ENCODE measurements around the gene ZNF324. TPM values are rescaled to one million over a fixed set of nuclear protein-coding genes. Genes with fewer than 3 reads are reported as not detected.
A peak's percentile ranks its signal among the peaks of the same experiment; 100 is the strongest.

ZNF324 gene
- total and polyA plus RNA-seq, 9 of the 15 experiments (the other 6 are each of a cell fraction or from before 2014, with no cell fraction given): 0.92 to 16.4 (median 5.3) TPM

DNA sequence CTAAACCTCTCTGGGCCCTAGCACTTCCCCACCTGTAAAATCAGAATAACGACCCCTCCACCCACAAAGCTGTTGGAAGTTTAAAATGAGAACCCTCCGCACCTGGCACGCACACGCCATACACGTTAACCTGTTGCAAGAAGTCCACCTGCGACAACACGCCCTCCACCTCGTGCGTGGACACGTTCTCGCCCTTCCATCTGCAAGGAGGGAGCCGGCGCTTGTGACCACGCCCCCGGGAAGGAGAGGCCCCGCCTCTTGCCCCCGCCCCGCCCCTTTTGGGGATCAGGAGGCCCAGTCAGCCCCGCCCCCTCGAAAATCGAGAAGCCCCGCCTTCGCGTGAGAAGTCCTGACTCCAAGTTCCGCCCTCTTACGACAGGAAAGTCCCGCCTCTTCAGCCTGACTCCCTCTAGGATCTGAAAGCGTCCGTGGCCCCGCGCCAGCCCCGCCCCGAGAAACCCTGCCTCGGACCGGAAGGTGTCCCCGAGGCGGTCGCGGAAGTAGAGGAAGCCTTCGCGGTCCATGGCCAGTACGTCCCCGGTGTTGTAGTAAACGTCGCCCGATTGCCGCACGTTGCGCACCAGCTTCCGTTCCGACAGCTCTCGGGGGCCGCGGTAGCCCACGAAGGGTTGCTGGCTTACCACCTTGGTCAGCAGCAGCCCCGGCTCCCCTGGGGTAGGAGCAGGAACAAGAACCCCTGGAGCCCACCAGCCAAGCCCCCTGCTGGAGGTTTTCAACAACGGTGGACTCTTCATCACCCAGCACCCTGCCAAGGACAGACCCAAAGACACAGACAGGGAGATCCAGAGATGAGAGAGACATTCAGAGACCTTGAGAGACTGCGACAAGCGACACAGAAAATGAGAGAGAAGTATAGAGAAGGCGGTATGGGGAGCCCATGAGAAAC, 32.4 kb downstream of the ZNF324 start (continued):
- TF ChIP-seq SREBF1 (IDR thresholded peaks at IDR 0.05; ENCODE audit: borderline replicate concordance, low read depth, low read length): 0 out of 2 replicates have a peak, but pooled peaks have one; percentile 57
- TF ChIP-seq, protein P1, sequence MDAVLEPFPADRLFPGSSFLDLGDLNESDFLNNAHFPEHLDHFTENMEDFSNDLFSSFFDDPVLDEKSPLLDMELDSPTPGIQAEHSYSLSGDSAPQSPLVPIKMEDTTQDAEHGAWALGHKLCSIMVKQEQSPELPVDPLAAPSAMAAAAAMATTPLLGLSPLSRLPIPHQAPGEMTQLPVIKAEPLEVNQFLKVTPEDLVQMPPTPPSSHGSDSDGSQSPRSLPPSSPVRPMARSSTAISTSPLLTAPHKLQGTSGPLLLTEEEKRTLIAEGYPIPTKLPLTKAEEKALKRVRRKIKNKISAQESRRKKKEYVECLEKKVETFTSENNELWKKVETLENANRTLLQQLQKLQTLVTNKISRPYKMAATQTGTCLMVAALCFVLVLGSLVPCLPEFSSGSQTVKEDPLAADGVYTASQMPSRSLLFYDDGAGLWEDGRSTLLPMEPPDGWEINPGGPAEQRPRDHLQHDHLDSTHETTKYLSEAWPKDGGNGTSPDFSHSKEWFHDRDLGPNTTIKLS (IDR thresholded peaks at IDR 0.05; ENCODE audit: borderline replicate concordance, low read depth): peak; percentile 75
- no peak for TF ChIP-seq NCOA6 (IDR thresholded peaks at IDR 0.05)
- TF ChIP-seq, protein P2, sequence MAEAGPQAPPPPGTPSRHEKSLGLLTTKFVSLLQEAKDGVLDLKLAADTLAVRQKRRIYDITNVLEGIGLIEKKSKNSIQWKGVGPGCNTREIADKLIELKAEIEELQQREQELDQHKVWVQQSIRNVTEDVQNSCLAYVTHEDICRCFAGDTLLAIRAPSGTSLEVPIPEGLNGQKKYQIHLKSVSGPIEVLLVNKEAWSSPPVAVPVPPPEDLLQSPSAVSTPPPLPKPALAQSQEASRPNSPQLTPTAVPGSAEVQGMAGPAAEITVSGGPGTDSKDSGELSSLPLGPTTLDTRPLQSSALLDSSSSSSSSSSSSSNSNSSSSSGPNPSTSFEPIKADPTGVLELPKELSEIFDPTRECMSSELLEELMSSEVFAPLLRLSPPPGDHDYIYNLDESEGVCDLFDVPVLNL (CRISPR knock-in tag; IDR thresholded peaks at IDR 0.05; ENCODE audit: low read depth): no peak
- no peak for TF ChIP-seq FOS (IDR thresholded peaks at IDR 0.05; ENCODE audit: extremely low read depth, insufficient read length)
- TF ChIP-seq, protein P3, sequence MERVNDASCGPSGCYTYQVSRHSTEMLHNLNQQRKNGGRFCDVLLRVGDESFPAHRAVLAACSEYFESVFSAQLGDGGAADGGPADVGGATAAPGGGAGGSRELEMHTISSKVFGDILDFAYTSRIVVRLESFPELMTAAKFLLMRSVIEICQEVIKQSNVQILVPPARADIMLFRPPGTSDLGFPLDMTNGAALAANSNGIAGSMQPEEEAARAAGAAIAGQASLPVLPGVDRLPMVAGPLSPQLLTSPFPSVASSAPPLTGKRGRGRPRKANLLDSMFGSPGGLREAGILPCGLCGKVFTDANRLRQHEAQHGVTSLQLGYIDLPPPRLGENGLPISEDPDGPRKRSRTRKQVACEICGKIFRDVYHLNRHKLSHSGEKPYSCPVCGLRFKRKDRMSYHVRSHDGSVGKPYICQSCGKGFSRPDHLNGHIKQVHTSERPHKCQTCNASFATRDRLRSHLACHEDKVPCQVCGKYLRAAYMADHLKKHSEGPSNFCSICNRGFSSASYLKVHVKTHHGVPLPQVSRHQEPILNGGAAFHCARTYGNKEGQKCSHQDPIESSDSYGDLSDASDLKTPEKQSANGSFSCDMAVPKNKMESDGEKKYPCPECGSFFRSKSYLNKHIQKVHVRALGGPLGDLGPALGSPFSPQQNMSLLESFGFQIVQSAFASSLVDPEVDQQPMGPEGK (CRISPR knock-in tag; IDR thresholded peaks at IDR 0.05; ENCODE audit: borderline replicate concordance): no peak
- TF ChIP-seq CSDE1 (IDR thresholded peaks at IDR 0.05): no peak; a peak in 1 of 4 replicates
- no peak for TF ChIP-seq CAMTA2 (CRISPR knock-in tag; conservative IDR thresholded peaks at IDR 0.05)
- TF ChIP-seq HMG20A (CRISPR knock-in tag; conservative IDR thresholded peaks at IDR 0.05): no peak
- peak; percentile 100 for TF ChIP-seq GABPA (tag; conservative IDR thresholded peaks at IDR 0.05; ENCODE audit: low read depth)
- TF ChIP-seq RBM25 (IDR thresholded peaks at IDR 0.05; ENCODE audit: low read depth, low read length, severe bottlenecking): no peak
- TF ChIP-seq, protein P4, sequence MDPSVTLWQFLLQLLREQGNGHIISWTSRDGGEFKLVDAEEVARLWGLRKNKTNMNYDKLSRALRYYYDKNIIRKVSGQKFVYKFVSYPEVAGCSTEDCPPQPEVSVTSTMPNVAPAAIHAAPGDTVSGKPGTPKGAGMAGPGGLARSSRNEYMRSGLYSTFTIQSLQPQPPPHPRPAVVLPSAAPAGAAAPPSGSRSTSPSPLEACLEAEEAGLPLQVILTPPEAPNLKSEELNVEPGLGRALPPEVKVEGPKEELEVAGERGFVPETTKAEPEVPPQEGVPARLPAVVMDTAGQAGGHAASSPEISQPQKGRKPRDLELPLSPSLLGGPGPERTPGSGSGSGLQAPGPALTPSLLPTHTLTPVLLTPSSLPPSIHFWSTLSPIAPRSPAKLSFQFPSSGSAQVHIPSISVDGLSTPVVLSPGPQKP (CRISPR knock-in tag; IDR thresholded peaks at IDR 0.05): no peak
- TF ChIP-seq ZNF780A (CRISPR knock-in tag; IDR thresholded peaks at IDR 0.05): no peak
- TF ChIP-seq, protein P5, sequence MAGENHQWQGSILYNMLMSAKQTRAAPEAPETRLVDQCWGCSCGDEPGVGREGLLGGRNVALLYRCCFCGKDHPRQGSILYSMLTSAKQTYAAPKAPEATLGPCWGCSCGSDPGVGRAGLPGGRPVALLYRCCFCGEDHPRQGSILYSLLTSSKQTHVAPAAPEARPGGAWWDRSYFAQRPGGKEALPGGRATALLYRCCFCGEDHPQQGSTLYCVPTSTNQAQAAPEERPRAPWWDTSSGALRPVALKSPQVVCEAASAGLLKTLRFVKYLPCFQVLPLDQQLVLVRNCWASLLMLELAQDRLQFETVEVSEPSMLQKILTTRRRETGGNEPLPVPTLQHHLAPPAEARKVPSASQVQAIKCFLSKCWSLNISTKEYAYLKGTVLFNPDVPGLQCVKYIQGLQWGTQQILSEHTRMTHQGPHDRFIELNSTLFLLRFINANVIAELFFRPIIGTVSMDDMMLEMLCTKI (IDR thresholded peaks at IDR 0.05; ENCODE audit: partially characterized antibody): no peak
- no peak for TF ChIP-seq PURB (CRISPR knock-in tag; IDR thresholded peaks at IDR 0.05; ENCODE audit: low read depth)
- TF ChIP-seq GTF2F1 (IDR thresholded peaks at IDR 0.05; ENCODE audit: low read depth, low read length): no peak
- TF ChIP-seq PHB (CRISPR knock-in tag; IDR thresholded peaks at IDR 0.05): no peak
- peak; percentile 37; the same call in 1 of the 2 replicates for TF ChIP-seq ARID1B (IDR thresholded peaks at IDR 0.05)
- TF ChIP-seq POLR2G (IDR thresholded peaks at IDR 0.05; ENCODE audit: low read depth, low read length): peak; percentile 94
- TF ChIP-seq PHB2 (IDR thresholded peaks at IDR 0.05; ENCODE audit: low read depth): no peak
- TF ChIP-seq FOXK1 (CRISPR knock-in tag; IDR thresholded peaks at IDR 0.05; ENCODE audit: borderline replicate concordance): peak; percentile 92; the same call in 1 of the 2 replicates

All from K562 (cell line).